ENCODE measurements around the gene MT3. TPM values are rescaled to one million over a fixed set of nuclear protein-coding genes. Genes with fewer than 3 reads are reported as not detected.

MT3 gene
- total and polyA plus RNA-seq, 2 of the 8 experiments (the other 6 are each of a cell fraction or from before 2014, with no cell fraction given): 0.17 TPM; not detected in 1

DNA sequence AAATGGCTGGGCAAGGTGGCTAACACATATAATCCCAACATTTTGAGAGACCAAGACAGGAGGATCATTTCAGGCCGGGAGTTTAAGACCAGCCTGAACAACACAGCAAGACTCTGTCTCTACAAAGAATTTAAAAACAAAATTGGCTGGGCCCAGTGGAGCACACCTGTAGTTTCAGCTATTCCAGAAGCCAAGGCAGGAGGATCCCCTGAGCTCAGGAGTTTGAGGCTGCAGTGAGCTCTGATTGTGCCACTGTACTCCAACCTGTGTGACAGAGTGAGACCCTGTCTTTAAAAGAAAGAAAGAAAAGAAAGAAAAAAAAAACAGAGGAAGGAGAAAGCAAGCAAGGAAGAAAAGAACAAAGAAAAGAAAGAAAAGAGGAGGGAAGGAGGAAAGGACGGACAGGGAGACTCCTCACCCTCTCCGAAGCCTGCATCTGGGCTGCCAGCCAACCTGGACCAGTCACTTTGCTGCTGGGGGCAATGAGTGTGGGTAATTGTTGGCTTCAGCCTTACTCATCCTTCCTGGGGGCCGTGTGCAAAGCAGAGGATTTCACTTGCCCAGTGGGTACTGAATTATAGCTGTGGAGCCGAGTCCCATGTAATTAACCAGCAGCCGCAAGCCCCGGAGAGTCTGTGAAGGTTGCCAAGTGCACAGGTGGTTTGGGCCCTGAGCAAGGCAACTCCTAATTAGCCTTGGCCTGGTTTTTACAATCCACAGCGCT is 31.1 kb upstream of the MT3 start (continued):
- no peak for TF ChIP-seq BCL11A (IDR thresholded peaks at IDR 0.05; ENCODE audit: low read depth in 2 of 2, low read length in 2 of 2)

All from H1 (cell line).